ENCODE results near the gene ALPL. TPM values are rescaled to one million over a fixed set of nuclear protein-coding genes. Genes with fewer than 3 reads are reported as not detected.

The ALPL gene
- polyA plus RNA-seq, 3 donors, result not detected

- Histone ChIP-seq H3K36me3 (replicated peaks in 1 of 2; ENCODE audit: control insufficient read depth in 1 of 2, insufficient read depth in 2 of 2, low read length in 2 of 2) (no peaks in the 10 kb centered on the region), H2AFZ (ENCODE audit: insufficient read depth, low read depth, low read length, poor library complexity, severe bottlenecking) (no peak overlapping the region), H3K27me3 (ENCODE audit: control insufficient read depth in 2 of 2, insufficient read depth in 2 of 2, low read length in 2 of 2) (peaks cover 0 to 3% of the 10 kb centered on the region in 2 donors), H3K27ac (ENCODE audit: low read depth in 1 of 2, low read length in 2 of 2) (no peak overlapping the region), H3K9me3 (replicated peaks in 1 of 2; ENCODE audit: control insufficient read depth in 1 of 2, insufficient read depth in 1 of 2, low read length in 2 of 2) (no peaks in the 10 kb centered on the region), H4K20me1 (ENCODE audit: insufficient read depth, low read length) (no peaks in the 10 kb centered on the region), H3K4me1 (ENCODE audit: control insufficient read depth in 1 of 2, insufficient read depth in 2 of 2, low read length in 2 of 2) (no peaks in the 10 kb centered on the region), H3K4me2 (replicated peaks; ENCODE audit: extremely low read depth, low read length, poor library complexity, severe bottlenecking) (no peak overlapping the region), H3K9ac (ENCODE audit: insufficient read depth, low read length, poor library complexity, severe bottlenecking) (no peak overlapping the region), H3K4me3 (replicated peaks in 1 of 3; ENCODE audit: low read depth in 2 of 3, low read length in 3 of 3) (no peak overlapping the region), H3K79me2 (ENCODE audit: insufficient read depth, low read length) (no peaks in the 10 kb centered on the region)
- no CpG with 5 or more reads among the region's 3 CpGs for whole genome bisulfite sequencing (ENCODE audit: insufficient coverage)
- no peak overlapping the region for H3K4me3 Mint-ChIP-seq
- H3K9me3 Mint-ChIP-seq, result no peaks in the 10 kb centered on the region
- no peaks in the 10 kb centered on the region for H3K4me1 Mint-ChIP-seq
- no peak overlapping the region for H3K27ac Mint-ChIP-seq
- no peak for DNase-seq
- TF ChIP-seq CTCF (IDR thresholded peaks at IDR 0.05), result no peak
- peaks cover 18 to 34% (median 27%) of the 10 kb centered on the region in 3 donors for H3K27me3 Mint-ChIP-seq (ENCODE audit: low read depth in 3 of 3)
- intact Hi-C loops (cut with micrococcal nuclease), result no loop called here
- no peaks in the 10 kb centered on the region for H3K36me3 Mint-ChIP-seq
These were observed 8.0 kb downstream of the ALPL start for GRCh38 chr1:21517161-21517589.

GRCh38 chr1:21517660-21518480, 8.6 kb downstream of the ALPL start:
- Histone ChIP-seq H3K4me3 (replicated peaks in 1 of 3; ENCODE audit: low read depth in 2 of 3, low read length in 3 of 3) (no peak overlapping the region), H3K36me3 (replicated peaks in 1 of 2; ENCODE audit: control insufficient read depth in 1 of 2, insufficient read depth in 2 of 2, low read length in 2 of 2) (no peaks in the 10 kb centered on the region), H3K9me3 (replicated peaks in 1 of 2; ENCODE audit: control insufficient read depth in 1 of 2, insufficient read depth in 1 of 2, low read length in 2 of 2) (no peaks in the 10 kb centered on the region), H2AFZ (ENCODE audit: insufficient read depth, low read depth, low read length, poor library complexity, severe bottlenecking) (no peak overlapping the region), H3K4me1 (ENCODE audit: control insufficient read depth in 1 of 2, insufficient read depth in 2 of 2, low read length in 2 of 2) (no peaks in the 10 kb centered on the region), H3K27ac (ENCODE audit: low read depth in 1 of 2, low read length in 2 of 2) (no peak overlapping the region), H3K9ac (ENCODE audit: insufficient read depth, low read length, poor library complexity, severe bottlenecking) (no peak overlapping the region), H3K27me3 (ENCODE audit: control insufficient read depth in 2 of 2, insufficient read depth in 2 of 2, low read length in 2 of 2) (no peaks in the 10 kb centered on the region), H3K79me2 (ENCODE audit: insufficient read depth, low read length) (no peaks in the 10 kb centered on the region), H3K4me2 (replicated peaks; ENCODE audit: extremely low read depth, low read length, poor library complexity, severe bottlenecking) (no peak overlapping the region), H4K20me1 (ENCODE audit: insufficient read depth, low read length) (no peaks in the 10 kb centered on the region)
- no peaks in the 10 kb centered on the region for H3K4me1 Mint-ChIP-seq
- no peak for DNase-seq
- H3K36me3 Mint-ChIP-seq, result no peaks in the 10 kb centered on the region
- intact Hi-C loops (cut with micrococcal nuclease), result no loop called here
- no peak overlapping the region for H3K4me3 Mint-ChIP-seq
- WGBS (ENCODE audit: insufficient coverage), result 88% methylated on average over 4 of the region's 13 CpGs
- no peaks in the 10 kb centered on the region for H3K9me3 Mint-ChIP-seq
- no peak for TF ChIP-seq CTCF (IDR thresholded peaks at IDR 0.05)
- H3K27me3 Mint-ChIP-seq (ENCODE audit: low read depth in 3 of 3), result peaks cover 17 to 33% (median 23%) of the 10 kb centered on the region in 3 donors
- no peak overlapping the region for H3K27ac Mint-ChIP-seq
